ENCODE measurements around the gene CAPN8. TPM values are rescaled to one million over a fixed set of nuclear protein-coding genes. Genes with fewer than 3 reads are reported as not detected.
A peak's percentile ranks its signal among the peaks of the same experiment; 100 is the strongest.

CAPN8 gene
- total and polyA plus RNA-seq, 4 experiments from 2014 or later: 0.32 to 0.55 (median 0.33) TPM; not detected in 1

GRCh38 chr1:223700942-223701637 is 35.6 kb upstream of the CAPN8 start:
- DNase-seq: no peak
- H3K36me3 Mint-ChIP-seq: no peaks in the 10 kb centered on the region
- H3K27me3 Mint-ChIP-seq: peaks cover 2 to 5% of the 10 kb centered on the region in 2 donors
- H3K9me3 Mint-ChIP-seq: no peaks in the 10 kb centered on the region
- ChIA-PET CTCF (ENCODE audit: partially characterized antibody) (interaction anchor here (0.8 to 4.2 kb wide), 8 partner anchors 9 to 56 kb away, joined by 3 to 120 read pairs (median 4); partner anchors contain the start of gene CAPN2), POLR2A (ENCODE audit: partially characterized antibody) (interaction anchor here (0.8 kb wide), 1 partner anchor 16 kb away, joined by 4 read pairs; no protein-coding TSS in a partner anchor)
- no peaks in the 10 kb centered on the region for H3K27me3 ChIP-seq (ENCODE audit: insufficient read depth, low read length)
- H3K4me3 Mint-ChIP-seq: no peak overlapping the region
- H3K27ac ChIP-seq (ENCODE audit: low read depth, low read length): no peak overlapping the region
- H3K4me3 ChIP-seq (ENCODE audit: low read length in 2 of 2): no peak overlapping the region
- no peaks in the 10 kb centered on the region for H3K36me3 ChIP-seq (ENCODE audit: insufficient read depth, low read length)
- intact Hi-C loops (cut with micrococcal nuclease): no loop called here
- peaks cover 7% of the 10 kb centered on the region for H3K4me1 ChIP-seq (ENCODE audit: insufficient read depth, low read length)
- H3K27ac Mint-ChIP-seq: peak overlapping the region in 1 of 7 donors; percentile 41
- peaks cover 4 to 13% (median 7%) of the 10 kb centered on the region in 4 donors for H3K4me1 Mint-ChIP-seq
- no peaks in the 10 kb centered on the region for H3K9me3 ChIP-seq (ENCODE audit: control insufficient read depth in 1 of 2, low read length in 2 of 2)

DNA sequence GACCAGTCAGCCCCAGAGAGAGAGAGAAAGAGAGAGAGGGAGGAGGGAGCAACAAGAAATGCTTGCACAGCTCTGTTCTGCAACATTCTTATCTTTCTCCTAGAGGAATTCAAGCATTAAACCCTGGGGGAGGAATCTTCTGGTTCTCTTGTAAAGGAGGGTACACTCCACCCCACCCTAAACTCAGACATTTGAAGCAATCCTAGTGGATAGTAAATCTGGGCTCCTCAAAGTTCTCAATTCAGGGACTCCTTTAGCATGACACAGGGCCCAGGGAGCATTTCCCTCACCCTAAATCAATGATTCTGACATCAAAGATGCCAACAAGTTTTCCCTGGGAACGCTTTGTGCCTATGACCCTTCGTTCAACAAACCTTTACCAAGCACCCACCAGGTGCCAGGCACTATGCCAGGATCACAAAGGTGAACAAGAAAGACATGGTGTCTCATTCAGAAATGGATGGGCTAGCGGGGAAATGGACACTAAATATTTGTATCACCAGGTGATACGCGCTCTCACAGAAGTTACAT is 35.0 kb upstream of the CAPN8 start:
- Histone ChIP-seq H3K36me3 (ENCODE audit: insufficient read depth, low read length) (no peaks in the 10 kb centered on the region), H3K9me3 (ENCODE audit: control insufficient read depth in 1 of 2, low read length in 2 of 2) (no peaks in the 10 kb centered on the region), H3K27me3 (ENCODE audit: insufficient read depth, low read length) (no peaks in the 10 kb centered on the region), H3K4me1 (ENCODE audit: insufficient read depth, low read length) (peaks cover 7% of the 10 kb centered on the region), H3K27ac (ENCODE audit: low read depth, low read length) (no peak overlapping the region), H3K4me3 (ENCODE audit: low read length in 2 of 2) (no peak overlapping the region)
- peaks cover 4 to 13% (median 7%) of the 10 kb centered on the region in 4 donors for H3K4me1 Mint-ChIP-seq
- ChIA-PET POLR2A (ENCODE audit: partially characterized antibody) (interaction anchor here (0.8 kb wide), 1 partner anchor 16 kb away, joined by 4 read pairs; no protein-coding TSS in a partner anchor), CTCF (ENCODE audit: partially characterized antibody) (interaction anchor here (1.1 to 4.2 kb wide), 5 partner anchors 12 to 57 kb away, joined by 3 to 120 read pairs (median 8); partner anchors contain the start of gene CAPN2)
- H3K27ac Mint-ChIP-seq: no peak overlapping the region
- intact Hi-C loops (cut with micrococcal nuclease): no loop called here
- H3K9me3 Mint-ChIP-seq: no peaks in the 10 kb centered on the region
- no peak overlapping the region for H3K4me3 Mint-ChIP-seq
- H3K36me3 Mint-ChIP-seq: no peaks in the 10 kb centered on the region
- peaks cover 2 to 5% of the 10 kb centered on the region in 2 donors for H3K27me3 Mint-ChIP-seq
- no peak for DNase-seq

DNA sequence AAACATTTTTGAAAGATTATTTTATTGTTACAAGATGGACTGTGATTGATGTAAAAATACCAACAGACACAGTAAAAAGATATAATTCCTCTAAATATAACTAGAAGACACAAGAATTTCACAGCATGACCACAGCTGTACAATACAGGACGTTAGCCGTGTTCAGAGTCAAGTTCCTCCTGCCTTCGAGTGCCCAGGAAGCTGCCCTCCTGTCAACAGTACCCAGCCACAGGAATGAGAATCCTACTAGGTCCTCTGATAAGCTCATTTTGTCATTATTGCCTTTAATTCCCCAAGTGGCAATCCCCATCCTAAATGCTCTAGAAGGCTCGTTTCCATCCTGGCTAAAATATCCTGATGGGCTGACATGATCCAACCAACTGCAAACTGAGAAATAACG is 30.4 kb upstream of the CAPN8 start:
- H3K4me1 Mint-ChIP-seq: peaks cover 4 to 13% (median 5%) of the 10 kb centered on the region in 4 donors
- peaks cover 2 to 5% of the 10 kb centered on the region in 2 donors for H3K27me3 Mint-ChIP-seq
- Histone ChIP-seq H3K36me3 (ENCODE audit: insufficient read depth, low read length) (no peaks in the 10 kb centered on the region), H3K4me3 (ENCODE audit: low read length in 2 of 2) (no peak overlapping the region), H3K9me3 (ENCODE audit: control insufficient read depth in 1 of 2, low read length in 2 of 2) (no peaks in the 10 kb centered on the region), H3K27me3 (ENCODE audit: insufficient read depth, low read length) (no peaks in the 10 kb centered on the region), H3K27ac (ENCODE audit: low read depth, low read length) (no peak overlapping the region), H3K4me1 (ENCODE audit: insufficient read depth, low read length) (peaks cover 7% of the 10 kb centered on the region)
- intact Hi-C loops (cut with micrococcal nuclease): loop anchor here (5.0 kb wide), 2 partner anchors 211 to 636 kb away; partner anchors contain the start of gene NVL
- CTCF ChIA-PET (ENCODE audit: partially characterized antibody): interaction anchor here (0.6 to 3.4 kb wide), 30 partner anchors 10 to 827 kb away, joined by 3 to 74 read pairs (median 4); no protein-coding TSS in a partner anchor
- no peaks in the 10 kb centered on the region for H3K36me3 Mint-ChIP-seq
- H3K4me3 Mint-ChIP-seq: no peak overlapping the region
- H3K27ac Mint-ChIP-seq: no peak overlapping the region
- no peaks in the 10 kb centered on the region for H3K9me3 Mint-ChIP-seq
- no peak for DNase-seq
- POLR2A ChIA-PET (ENCODE audit: partially characterized antibody): interaction anchor here (0.9 kb wide), 1 partner anchor 53 kb away, joined by 3 read pairs; no protein-coding TSS in a partner anchor

GRCh38 chr1:223695014-223695548 is 29.6 kb upstream of the CAPN8 start:
- no peaks in the 10 kb centered on the region for H3K9me3 Mint-ChIP-seq
- intact Hi-C loops (cut with micrococcal nuclease): loop anchor here (5.0 kb wide), 2 partner anchors 212 to 637 kb away; partner anchors contain the start of gene NVL

GRCh38 chr1:223691121-223691520 is 25.6 kb upstream of the CAPN8 start:
- POLR2A ChIA-PET (ENCODE audit: partially characterized antibody): no interaction called here
- H3K4me3 Mint-ChIP-seq: no peak overlapping the region
- Histone ChIP-seq H3K36me3 (ENCODE audit: insufficient read depth, low read length) (no peaks in the 10 kb centered on the region), H3K27me3 (ENCODE audit: insufficient read depth, low read length) (no peaks in the 10 kb centered on the region), H3K9me3 (ENCODE audit: control insufficient read depth in 1 of 2, low read length in 2 of 2) (no peaks in the 10 kb centered on the region), H3K4me3 (ENCODE audit: low read length in 2 of 2) (no peak overlapping the region), H3K4me1 (ENCODE audit: insufficient read depth, low read length) (no peaks in the 10 kb centered on the region), H3K27ac (ENCODE audit: low read depth, low read length) (no peak overlapping the region)
- CTCF ChIA-PET (ENCODE audit: partially characterized antibody): interaction anchor here (0.9 to 1.5 kb wide), 2 partner anchors 58 to 558 kb away, joined by 3 to 6 read pairs; no protein-coding TSS in a partner anchor
- no peak overlapping the region for H3K27ac Mint-ChIP-seq
- intact Hi-C loops (cut with micrococcal nuclease): no loop called here
- peaks cover 0 to under 1% (median 0%) of the 10 kb centered on the region in 4 donors for H3K4me1 Mint-ChIP-seq
- no peaks in the 10 kb centered on the region for H3K36me3 Mint-ChIP-seq
- no peak for DNase-seq
- H3K9me3 Mint-ChIP-seq: peaks cover 0 to 13% (median 3%) of the 10 kb centered on the region in 8 donors
- peaks cover 3% of the 10 kb centered on the region in 2 donors for H3K27me3 Mint-ChIP-seq

More at GRCh38 chr1:223695014-223695548, 29.6 kb upstream of the CAPN8 start:
- Histone ChIP-seq H3K9me3 (ENCODE audit: control insufficient read depth in 1 of 2, low read length in 2 of 2) (no peaks in the 10 kb centered on the region), H3K4me3 (ENCODE audit: low read length in 2 of 2) (no peak overlapping the region), H3K4me1 (ENCODE audit: insufficient read depth, low read length) (peaks cover 7% of the 10 kb centered on the region), H3K36me3 (ENCODE audit: insufficient read depth, low read length) (no peaks in the 10 kb centered on the region), H3K27me3 (ENCODE audit: insufficient read depth, low read length) (no peaks in the 10 kb centered on the region), H3K27ac (ENCODE audit: low read depth, low read length) (no peak overlapping the region)
- Mint-ChIP-seq H3K36me3 (no peaks in the 10 kb centered on the region), H3K27ac (no peak overlapping the region), H3K4me1 (peaks cover 4 to 13% (median 5%) of the 10 kb centered on the region in 4 donors), H3K4me3 (no peak overlapping the region), H3K27me3 (peaks cover 2% of the 10 kb centered on the region in 2 donors)
- DNase-seq: no peak
- ChIA-PET POLR2A (ENCODE audit: partially characterized antibody) (no interaction called here), CTCF (ENCODE audit: partially characterized antibody) (interaction anchor here (1.0 to 3.4 kb wide), 12 partner anchors 9 to 356 kb away, joined by 3 to 74 read pairs (median 8); no protein-coding TSS in a partner anchor)

DNA sequence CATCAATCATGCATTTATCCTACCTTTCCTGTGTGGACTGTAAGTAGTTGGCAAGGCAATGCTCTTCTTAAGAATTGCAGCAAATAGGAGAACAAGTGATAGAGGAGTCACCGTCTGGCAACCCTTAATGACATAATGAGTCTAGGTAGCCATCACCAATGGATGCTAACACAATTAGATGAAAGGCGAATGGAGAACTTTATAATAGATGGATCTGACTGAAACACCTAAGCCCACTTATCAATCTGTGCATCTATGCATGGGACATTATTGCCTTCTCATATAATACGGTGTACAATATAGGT is 18.9 kb upstream of the CAPN8 start:
- intact Hi-C loops (cut with micrococcal nuclease): loop anchor here (1.0 to 5.0 kb wide), 2 partner anchors 551 to 892 kb away; no protein-coding TSS in a partner anchor
- Histone ChIP-seq H3K36me3 (ENCODE audit: insufficient read depth, low read length) (no peaks in the 10 kb centered on the region), H3K27me3 (ENCODE audit: insufficient read depth, low read length) (no peaks in the 10 kb centered on the region), H3K4me1 (ENCODE audit: insufficient read depth, low read length) (no peaks in the 10 kb centered on the region), H3K27ac (ENCODE audit: low read depth, low read length) (no peak overlapping the region), H3K4me3 (ENCODE audit: low read length in 2 of 2) (no peak overlapping the region), H3K9me3 (ENCODE audit: control insufficient read depth in 1 of 2, low read length in 2 of 2) (no peaks in the 10 kb centered on the region)
- CTCF ChIA-PET (ENCODE audit: partially characterized antibody): interaction anchor here (1.1 to 9.9 kb wide), 6 partner anchors 11 to 554 kb away, joined by 4 to 95 read pairs (median 6); no protein-coding TSS in a partner anchor
- Mint-ChIP-seq H3K27ac (no peak overlapping the region), H3K9me3 (peaks cover 0 to 13% (median 3%) of the 10 kb centered on the region in 8 donors), H3K4me3 (no peak overlapping the region), H3K36me3 (no peaks in the 10 kb centered on the region), H3K4me1 (no peaks in the 10 kb centered on the region), H3K27me3 (peaks cover 9 to 11% of the 10 kb centered on the region in 2 donors)
- no peak for DNase-seq
- POLR2A ChIA-PET (ENCODE audit: partially characterized antibody): no interaction called here
